GM10847 (cell line): ENCODE data around the gene PER3.

Experiments
- POLR2A ChIP-seq: IDR thresholded peaks from 2 replicates; pipeline ENCODE4 v1.6.1; 2011; ENCODE audit not compliant: insufficient read length; ENCODE audit errors: extremely low read depth

The PER3 gene

DNA sequence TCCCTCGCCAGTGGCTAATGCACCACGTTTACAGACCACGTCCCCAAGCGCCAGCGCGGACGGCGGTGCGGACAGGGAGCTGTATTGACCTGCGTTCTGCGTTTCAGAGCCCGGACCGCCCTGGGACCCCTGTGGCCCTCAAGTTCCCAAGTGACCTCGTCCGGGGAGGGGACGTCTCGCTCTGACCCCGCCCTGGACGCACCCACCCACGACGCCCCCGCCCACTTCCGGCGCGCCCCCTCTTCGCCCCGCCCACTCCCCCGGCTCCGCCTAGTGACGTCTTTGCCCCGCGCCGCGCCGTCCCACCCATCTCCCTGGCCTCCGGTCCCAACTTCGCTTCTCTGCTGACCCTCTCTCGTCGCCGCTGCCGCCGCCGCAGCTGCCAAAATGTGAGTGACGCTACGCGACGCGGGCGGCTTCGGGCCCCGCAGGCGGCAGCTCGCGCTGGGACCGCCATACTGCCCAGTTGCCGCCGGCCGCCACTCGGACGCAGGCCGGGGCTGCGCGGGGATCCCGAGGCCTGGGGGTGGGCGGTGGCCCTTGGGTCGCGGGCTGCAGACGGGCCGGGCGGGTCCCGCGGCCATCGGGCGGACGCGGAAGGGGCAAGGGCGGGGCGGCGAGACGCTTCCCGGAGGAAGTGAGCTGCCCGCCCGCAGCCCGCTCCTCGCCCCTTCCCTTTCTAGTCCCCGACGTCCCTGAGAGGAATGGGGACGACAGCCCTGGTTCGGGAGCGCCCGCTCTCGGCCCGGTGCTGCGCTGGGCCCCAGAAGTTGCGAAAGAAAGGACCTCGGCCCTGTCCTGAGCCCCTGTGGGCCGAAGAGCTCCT lies 12.9 kb upstream of the PER3 start, which contains the start of gene VAMP3:
Gene VAMP3 (plus strand): TSS at position 300 of the 826 bp plus-strand sequence. CDS start 88 bp downstream, at position 388.
- TF ChIP-seq POLR2A: peak; percentile 30

DNA sequence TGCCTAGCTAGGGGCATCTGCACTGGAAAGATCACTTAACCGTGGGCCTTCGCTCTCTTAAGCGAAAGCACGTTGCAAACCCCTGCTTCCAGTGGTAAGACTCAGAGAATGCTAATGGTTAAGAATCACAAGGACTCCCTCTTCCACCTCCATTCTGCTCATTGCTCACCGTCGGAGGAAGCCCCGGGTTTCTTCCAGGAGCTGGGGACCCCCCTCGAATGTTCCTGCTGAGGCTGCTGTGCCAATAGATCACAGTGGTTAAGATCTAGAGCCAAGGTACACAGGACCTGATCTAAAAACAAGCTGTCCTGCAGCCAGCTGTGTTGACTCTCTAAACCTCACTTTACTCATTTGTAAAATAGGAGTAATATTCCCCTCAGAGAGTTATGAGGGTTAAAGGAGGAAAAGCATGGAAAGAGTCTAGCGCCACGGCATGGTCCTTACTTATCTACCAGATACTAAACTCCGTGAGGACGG lies 12.2 kb upstream of the PER3 start:
- TF ChIP-seq POLR2A: no peak

DNA sequence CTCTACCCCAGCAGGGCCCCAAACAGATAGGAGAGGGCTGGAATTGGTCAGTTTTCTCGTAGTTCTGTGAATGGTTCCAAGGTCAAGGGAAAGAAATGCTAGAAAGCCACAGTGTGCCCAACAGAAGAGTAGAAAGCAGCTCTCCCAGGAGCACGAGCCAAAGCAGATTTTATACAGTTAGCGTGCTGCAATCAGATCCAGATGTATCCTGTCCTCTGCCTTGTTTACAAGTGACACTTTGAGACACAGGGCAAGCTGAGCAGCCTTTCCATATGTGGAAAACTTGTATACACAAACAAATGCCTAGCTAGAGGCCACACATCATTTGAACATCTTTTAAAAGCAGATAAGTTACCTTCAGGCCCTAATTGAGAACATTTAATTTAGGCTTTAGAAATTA lies 6.5 kb upstream of the PER3 start:
- TF ChIP-seq POLR2A: no peak

DNA sequence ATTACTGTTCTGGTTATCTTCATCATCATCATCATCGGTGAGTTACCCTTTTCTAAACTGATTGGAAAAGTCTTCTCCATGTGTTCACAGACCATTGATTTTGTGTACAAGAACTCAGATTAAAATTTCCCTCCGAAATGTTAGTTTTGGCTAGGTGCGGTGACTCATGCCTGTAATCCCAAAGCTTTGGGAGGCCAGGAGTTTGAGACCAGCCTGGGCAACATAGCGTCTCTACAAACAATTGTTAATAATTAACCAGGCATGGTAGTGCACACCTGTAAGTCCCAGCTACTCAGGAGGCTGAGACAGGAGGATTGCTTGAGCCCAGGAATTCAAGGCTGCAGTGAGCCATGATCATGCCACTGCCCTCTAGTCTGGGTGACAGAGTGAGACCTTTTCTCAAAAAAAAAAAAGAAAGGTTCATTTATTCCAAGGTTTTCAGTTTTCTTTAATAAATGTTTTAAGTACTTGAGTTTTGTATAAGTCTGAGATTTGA lies 5.9 kb upstream of the PER3 start:
- no peak for TF ChIP-seq POLR2A

DNA sequence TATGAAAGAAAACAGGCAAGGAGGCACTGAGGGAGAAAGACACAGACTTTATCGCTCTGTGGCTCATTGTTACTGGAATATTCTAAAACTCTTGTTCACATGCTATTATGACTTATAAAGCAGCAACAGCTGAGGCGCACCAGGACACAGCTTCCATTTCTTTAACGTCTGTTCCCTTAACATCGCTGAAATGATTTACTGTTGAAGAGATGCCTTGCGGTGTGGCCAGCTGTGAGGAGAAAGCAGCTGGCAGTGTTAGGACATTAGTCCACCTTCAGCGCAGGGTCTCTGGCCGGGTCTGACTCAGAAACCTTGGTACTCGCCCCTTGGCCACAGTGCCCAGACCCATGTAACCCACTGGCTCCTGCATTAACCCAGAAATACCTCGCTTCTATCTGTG lies 3.1 kb upstream of the PER3 start:
- TF ChIP-seq POLR2A: no peak

DNA sequence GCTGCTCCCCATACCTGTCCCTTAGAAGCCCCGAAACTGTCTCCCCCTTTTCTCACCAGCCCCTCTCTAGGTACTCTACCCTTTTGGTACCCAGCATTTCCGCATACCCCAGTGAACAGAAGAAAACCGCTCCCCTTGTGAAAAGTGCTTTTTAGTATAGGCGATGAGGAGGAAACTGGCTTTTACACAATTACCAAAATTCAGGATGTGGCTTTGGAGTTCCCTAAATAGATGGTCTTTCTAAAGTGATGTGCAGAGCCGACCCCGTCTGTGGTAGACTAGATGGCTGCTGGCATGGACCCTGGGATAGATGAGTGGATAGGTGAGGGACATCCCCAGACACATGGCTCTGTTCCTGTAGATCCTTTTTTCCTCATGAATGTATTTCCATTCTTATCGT lies 2.6 kb upstream of the PER3 start:
- no peak for TF ChIP-seq POLR2A

DNA sequence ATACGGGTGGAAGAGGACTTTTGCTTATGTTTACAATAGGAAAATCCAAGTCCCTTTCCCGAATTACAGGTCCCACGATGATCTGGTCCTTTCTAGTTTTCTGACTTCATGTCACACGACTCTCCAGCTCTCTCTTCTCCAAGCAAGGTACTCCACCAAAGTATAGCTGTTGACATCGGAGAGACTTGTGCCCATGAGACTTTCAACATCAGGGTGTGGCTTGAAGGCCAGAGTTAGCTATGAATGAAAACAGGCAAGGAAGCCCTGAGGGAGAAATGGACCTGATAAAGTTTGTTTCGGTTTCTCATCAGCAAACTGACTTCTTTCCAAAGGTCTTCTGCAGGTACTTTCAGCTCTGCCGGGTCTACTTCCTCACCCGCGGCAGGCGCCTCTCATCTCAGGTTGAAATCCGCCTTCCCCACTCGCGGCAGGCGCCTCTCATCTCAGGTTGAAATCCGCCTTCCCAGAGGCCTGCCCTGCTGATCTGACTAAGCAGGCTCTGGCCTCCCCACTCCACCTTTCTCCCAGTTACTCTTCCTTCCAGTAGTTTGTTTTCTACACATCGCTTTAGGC lies 2.1 kb upstream of the PER3 start:
- no peak for TF ChIP-seq POLR2A

DNA sequence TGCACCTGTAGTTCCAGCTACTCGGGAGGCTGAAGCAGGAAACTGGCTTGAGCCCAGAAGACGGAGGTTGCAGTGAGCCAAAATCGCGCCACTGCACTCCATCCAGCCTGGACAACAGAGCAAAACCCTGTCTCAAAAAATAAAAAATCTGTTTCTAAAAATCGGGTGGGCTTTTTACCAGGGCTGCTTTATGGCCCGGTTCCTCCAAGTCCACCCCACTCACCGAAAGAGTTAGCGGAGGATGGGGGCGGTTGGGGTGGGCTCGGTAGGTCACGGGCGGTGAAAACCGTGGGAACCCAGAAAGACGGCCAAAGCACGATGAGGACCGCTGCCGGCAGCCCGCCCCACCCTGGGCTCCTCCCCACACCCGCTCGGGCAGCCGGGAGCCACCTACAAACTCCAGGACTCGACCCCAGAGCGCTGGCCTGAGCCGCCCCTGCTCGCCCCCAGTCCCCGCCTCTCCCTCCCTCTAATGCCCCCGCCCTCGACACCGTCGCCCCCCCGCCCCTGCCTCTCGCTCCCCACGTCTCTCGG lies 846 bp upstream of the PER3 start:
- no peak for TF ChIP-seq POLR2A

DNA sequence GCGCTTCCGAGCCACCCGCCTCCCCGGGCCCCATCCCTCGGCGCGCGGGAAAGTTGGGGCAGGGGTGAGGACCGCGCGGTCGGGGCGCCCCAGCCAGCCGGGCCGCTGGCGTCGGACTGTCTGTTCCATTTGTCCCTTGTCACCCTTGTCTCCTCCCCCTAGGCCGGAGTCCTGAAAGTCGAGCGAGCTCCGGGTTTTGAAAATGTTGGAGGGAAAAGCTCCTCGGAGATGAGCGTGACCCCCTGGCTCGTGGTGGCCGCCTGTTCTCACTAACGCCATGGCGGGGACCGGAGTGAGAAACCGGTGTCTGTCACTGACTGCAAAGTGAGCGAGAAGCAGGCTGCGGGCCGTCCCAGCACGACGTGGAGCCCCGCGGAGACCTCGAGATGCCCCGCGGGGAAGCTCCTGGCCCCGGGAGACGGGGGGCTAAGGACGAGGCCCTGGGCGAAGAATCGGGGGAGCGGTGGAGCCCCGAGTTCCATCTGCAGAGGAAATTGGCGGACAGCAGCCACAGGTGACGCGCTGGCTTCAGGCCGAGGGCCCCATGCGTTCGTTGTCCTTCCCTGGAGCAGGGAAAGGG lies 491 bp downstream of the PER3 start:
- TF ChIP-seq POLR2A: no peak

DNA sequence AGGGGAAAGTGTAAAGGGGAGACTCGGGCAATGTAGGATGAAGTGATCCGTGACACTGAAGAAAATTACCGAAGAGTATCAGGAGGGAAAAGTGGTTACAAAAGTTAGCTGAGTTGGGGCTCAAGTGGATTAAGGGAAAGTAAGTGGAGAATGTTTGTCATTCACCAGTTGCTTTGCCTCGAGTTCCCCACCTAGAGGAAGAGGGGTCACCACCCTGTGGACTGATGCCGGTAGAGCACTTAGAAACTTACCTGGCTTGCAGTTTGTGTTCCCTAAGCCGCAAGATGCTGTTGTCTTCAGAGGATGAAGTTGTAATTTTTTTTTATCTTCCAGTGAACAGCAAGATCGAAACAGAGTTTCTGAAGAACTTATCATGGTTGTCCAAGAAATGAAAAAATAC lies 1.0 kb downstream of the PER3 start:
- TF ChIP-seq POLR2A: no peak

DNA sequence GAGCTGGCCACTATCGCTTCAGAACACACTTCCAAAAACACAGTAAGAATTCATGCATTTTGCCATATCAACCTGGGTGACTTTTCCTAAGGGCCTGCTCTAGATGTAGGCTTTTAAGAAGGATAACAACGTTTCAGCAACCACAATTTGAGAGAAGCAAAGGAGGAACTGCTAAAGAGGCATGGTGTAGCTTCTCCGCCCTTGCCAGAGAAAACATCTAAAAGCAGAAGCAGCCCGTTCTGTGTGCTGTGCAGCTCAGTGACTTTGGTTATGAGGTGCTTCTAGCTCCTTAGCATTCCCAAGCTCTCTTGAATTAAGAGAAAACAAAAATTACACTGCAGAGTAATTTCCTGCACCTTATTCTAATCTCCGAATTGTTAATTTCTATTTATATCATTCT lies 2.7 kb downstream of the PER3 start:
- no peak for TF ChIP-seq POLR2A

DNA sequence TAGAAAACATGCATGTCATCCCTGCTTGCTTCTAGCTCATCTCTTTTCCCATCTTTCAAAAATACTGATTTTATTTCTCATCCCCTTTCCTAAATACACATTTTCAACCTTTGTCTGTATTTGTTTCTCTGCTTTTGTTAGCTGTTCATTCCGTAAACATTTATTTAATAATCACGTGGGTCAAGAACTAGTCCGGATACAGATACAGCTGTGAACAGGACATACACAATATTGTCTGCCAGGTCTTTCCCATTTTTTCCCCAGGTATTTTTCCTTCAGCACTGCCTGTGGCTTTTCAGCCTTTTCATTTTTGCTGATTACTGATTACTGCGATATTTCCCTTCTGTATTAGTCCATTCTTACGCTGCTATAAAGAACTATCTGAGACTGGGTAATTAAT lies 5.7 kb downstream of the PER3 start:
- TF ChIP-seq POLR2A: no peak

DNA sequence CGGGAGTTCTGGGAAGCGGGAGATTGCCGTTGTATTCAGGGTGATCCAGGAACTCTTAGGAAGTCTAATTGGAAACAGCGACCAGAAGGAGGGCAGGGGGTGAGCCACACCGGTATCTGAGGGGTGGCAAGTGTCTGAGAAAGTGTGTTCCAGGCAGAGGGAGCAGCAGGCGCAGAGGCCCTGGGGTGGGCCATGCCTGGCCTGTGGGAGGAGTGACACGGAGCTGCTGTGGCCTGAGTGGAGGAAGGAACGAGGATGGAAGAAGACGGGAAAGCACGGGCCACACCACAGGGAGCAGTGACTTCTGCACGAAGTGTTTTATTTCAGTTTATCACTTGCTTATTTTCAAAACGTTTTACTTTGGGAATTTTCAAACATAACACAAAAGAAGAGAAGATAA lies 11.3 kb downstream of the PER3 start:
- TF ChIP-seq POLR2A: no peak

DNA sequence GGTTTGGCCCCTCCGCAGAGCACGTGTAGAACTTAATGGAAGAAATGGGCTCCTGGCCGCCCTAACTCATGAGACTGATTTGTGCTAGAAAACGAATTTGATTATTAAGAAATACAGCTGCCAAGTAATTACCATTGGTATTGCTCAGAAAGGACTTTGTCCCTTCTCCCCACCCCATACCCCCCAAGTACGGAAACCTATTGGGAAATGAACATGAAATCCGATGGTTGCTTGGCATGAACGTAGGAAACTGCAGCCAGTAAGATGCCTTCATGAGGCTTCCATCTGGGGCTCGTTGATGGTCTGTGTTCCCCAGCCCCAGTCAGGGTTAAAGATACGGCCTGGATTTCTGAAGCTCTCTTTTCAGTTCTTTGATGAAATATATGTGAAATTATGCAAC lies 21.4 kb downstream of the PER3 start:
- TF ChIP-seq POLR2A: no peak

DNA sequence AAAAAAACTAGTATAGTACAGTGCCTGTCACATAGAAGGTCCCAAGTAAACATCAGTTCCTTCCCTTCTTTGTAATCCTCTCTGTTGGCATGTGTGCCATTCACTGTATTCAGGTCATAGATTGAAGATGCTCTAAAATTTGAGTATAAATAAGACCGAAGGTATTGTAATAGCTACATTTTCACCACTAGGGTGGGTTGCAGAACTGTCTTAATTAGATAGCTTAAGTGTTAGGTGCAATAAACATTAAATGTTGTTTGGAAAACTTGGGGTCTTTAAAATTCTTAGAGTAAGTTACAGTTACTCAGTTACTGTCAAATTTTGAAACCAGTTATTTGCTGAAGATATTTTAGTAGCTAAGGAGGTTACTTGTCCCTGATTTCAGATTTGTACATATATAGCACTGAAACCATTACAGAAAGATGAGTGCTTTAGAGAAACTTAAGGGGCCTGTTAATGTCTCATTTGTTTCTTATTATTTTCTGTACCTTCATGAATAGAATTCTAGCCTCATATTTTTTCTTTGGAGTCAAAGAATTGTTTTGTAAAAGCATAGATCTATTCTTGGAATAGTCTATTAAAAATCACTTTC lies 24.3 kb downstream of the PER3 start:
- TF ChIP-seq POLR2A: no peak
